ENCODE measurements around the gene SPRED2.

The SPRED2 gene

DNA sequence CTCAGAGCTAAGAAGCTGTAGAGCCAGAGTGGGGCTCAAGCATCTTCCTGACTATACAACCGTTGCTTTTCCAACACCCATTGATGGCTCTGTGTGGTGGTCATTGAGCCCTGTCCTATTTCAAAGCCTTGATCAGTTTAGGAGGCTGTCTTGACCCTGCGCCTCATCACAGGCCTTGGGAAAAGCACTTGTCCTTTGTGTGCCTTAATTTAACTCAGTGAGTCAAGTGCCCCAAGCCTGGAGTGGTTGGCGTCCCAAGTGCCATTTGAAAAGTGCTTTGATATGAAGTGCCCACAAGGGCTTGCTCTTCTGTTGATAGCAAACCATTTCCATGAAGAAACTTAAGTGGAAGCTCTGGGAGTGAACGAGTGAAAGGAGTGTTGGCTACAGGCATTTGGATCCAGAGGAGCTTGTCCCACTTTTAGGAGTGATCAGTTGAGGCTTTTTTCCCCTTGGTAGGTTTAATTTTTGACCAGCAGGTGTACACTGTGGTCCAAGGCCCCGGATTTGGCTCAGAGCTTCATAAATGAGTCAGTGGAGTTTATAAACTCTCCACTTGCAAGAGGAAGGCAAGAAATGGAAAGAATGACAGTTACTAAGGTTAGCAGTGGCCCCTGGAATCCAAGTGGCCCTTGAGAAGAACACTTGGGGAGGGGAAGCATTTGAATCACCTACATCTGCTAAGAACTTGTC is 154.5 kb downstream of the SPRED2 start:
- Mint-ChIP-seq H3K27me3 (no peaks in the 10 kb centered on the region), H3K9me3 (no peaks in the 10 kb centered on the region), H3K36me3 (ENCODE audit: low read depth) (peaks cover 9% of the 10 kb centered on the region), H3K4me1 (ENCODE audit: low read depth) (peaks cover 13% of the 10 kb centered on the region), H3K4me3 (no peak overlapping the region), H3K27ac (no peak overlapping the region)

DNA sequence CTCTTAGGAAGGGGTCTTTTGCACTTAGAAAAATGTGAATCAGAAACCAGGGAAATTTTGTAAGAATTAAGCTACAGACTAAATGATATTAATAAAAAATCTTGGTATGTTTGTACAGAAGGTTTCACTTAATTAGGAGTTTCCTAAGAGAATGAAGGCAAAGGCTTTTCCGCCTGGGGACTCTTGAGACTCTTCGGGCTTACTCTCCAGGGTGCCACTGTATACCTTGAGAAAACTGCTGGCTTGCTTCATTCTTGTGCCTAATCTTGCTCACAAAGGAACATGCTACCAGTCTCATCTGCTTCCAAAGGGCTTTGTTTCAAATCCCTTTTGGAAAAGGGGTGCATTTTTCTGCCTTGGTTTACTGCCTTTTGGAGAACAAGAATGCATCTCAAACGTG is 155.3 kb downstream of the SPRED2 start:
- Mint-ChIP-seq H3K36me3 (ENCODE audit: low read depth) (peaks cover 18% of the 10 kb centered on the region), H3K27me3 (no peaks in the 10 kb centered on the region), H3K4me1 (ENCODE audit: low read depth) (peaks cover 13% of the 10 kb centered on the region), H3K27ac (no peak overlapping the region), H3K9me3 (no peaks in the 10 kb centered on the region), H3K4me3 (no peak overlapping the region)

DNA sequence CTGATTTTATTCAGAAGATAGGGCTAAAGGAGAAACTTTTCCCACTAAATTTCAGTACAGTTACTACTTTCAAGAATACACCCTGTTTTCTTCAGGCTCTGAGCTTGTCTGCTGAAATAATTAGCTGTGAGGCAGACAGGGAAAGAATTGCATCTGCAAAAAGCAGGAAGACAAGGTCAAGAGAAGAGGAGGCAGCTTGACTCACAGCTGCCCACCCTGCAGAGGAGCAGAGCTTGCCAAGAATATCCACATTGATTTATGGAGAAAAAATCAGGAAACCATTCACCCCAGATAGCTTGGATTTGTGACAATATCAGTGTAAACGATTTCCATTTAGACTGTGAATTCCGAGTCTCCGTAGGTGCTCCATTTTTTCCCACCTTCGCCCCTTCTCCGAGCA is 155.8 kb downstream of the SPRED2 start:
- no peaks in the 10 kb centered on the region for H3K27me3 Mint-ChIP-seq
- no peaks in the 10 kb centered on the region for H3K9me3 Mint-ChIP-seq
- H3K4me1 Mint-ChIP-seq (ENCODE audit: low read depth): peaks cover 13% of the 10 kb centered on the region
- no peak overlapping the region for H3K27ac Mint-ChIP-seq
- no peak overlapping the region for H3K4me3 Mint-ChIP-seq
- peaks cover 20% of the 10 kb centered on the region for H3K36me3 Mint-ChIP-seq (ENCODE audit: low read depth)

DNA sequence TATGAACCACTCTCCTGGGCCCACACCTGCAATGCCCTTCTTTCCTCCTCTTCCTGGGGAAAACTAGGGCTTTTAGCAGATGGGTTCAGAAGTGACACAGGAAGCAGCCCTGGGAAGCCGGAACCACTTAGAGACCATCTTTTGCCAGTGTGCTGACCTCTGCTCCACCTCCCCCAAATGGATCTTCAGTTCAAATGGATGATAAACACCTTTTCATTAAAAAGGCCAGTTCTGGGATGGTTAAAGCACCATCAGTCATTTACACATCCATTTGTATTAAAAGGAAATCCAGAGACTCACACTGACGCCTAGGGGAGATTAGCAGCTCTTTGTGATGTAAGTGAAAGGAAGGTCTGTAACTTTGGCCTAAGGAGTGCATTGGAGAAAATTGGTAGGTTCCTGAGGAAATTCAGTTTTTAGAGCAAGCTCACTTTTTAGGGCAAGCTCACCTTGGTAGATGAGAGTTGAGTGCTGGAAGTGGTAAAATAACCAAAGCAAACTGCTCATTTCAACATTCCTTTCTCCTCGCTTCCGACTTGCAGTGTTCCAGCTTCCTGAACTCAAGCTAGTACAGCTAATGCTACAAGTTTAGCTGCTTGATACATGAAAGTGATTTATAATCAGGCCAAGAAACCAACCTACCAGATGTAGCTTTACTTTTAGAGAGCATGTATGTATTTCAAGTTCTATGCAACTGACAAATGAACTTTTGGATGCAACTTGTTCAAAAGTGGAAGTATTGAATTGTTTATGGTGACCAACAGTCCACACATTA is 157.1 kb downstream of the SPRED2 start:
- Mint-ChIP-seq H3K27ac (peak overlapping the region; percentile 43), H3K27me3 (no peaks in the 10 kb centered on the region)

DNA sequence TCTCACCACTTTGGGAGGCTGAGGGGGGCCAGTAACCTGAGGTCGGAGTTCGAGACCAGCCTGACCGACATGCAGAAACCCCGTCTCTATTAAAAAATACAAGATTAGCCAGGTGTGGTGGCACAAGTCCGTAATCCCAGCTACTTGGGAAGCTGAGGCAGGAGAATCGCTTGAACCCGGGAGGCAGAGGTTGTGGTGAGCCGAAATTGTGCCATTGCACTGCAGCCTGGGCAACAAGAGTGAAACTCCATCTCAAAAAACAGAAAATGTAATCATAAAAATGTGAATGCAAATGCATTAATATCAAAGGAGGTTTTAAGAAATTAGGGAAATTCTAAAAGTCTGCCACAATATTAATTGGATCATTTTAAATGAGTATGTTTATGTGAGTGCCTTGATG is 159.1 kb downstream of the SPRED2 start:
- Mint-ChIP-seq H3K27ac (no peak overlapping the region), H3K4me3 (no peak overlapping the region), H3K9me3 (no peaks in the 10 kb centered on the region), H3K36me3 (ENCODE audit: low read depth) (peaks cover 40% of the 10 kb centered on the region), H3K27me3 (no peaks in the 10 kb centered on the region), H3K4me1 (ENCODE audit: low read depth) (peaks cover 9% of the 10 kb centered on the region)

More for the DNA sequence above, 157.1 kb downstream of the SPRED2 start:
- H3K36me3 Mint-ChIP-seq (ENCODE audit: low read depth): peaks cover 25% of the 10 kb centered on the region
- H3K4me3 Mint-ChIP-seq: no peak overlapping the region
- H3K9me3 Mint-ChIP-seq: no peaks in the 10 kb centered on the region
- peaks cover 13% of the 10 kb centered on the region for H3K4me1 Mint-ChIP-seq (ENCODE audit: low read depth)

DNA sequence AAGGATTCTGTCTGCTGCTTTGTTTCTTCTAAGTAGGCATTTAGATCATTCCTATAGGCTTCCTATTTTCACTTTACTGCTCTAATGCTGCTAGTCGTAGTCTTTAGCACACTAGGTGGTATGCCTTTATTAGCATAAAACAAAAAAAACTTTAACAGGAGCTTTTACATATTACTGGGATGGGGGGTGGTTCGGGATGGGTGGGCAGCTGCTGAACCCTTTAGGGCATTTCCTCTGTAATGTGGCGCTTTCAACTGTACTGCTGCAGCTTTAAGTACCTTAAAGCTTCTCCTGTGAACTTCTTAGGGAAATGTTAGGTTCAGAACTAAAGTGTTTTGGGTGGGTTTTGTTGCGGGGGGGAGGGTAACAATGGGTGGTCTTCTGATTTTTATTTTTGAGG is 163.4 kb downstream of the SPRED2 start:
- Mint-ChIP-seq H3K4me1 (ENCODE audit: low read depth) (peaks cover 17% of the 10 kb centered on the region), H3K27ac (no peak overlapping the region), H3K4me3 (no peak overlapping the region), H3K9me3 (no peaks in the 10 kb centered on the region), H3K27me3 (no peaks in the 10 kb centered on the region), H3K36me3 (ENCODE audit: low read depth) (peaks cover 60% of the 10 kb centered on the region)

DNA sequence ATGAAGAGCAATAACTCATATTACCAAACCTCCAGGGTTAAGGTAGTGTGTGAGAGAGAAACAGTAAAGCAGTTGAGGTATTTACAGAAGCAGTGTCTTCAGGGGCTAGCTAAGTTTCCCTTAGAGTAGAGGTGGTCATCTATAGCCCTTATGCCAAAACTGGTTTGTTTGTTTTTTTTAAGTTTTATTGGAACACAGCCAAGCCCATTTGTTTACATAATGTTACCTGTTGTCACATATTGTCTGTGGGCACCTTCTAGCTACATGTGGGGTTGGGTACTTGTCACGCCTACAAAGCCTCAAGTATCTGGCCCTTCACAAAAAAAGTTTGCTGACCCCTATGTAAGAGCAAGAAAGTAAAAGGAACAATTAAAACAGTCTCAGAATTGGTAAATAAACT is 165.4 kb downstream of the SPRED2 start:
- H3K27me3 Mint-ChIP-seq: no peaks in the 10 kb centered on the region
- no peak overlapping the region for H3K4me3 Mint-ChIP-seq
- peaks cover 17% of the 10 kb centered on the region for H3K4me1 Mint-ChIP-seq (ENCODE audit: low read depth)
- H3K27ac Mint-ChIP-seq: peak overlapping the region; percentile 42
- H3K9me3 Mint-ChIP-seq: no peaks in the 10 kb centered on the region
- H3K36me3 Mint-ChIP-seq (ENCODE audit: low read depth): peaks cover 56% of the 10 kb centered on the region

DNA sequence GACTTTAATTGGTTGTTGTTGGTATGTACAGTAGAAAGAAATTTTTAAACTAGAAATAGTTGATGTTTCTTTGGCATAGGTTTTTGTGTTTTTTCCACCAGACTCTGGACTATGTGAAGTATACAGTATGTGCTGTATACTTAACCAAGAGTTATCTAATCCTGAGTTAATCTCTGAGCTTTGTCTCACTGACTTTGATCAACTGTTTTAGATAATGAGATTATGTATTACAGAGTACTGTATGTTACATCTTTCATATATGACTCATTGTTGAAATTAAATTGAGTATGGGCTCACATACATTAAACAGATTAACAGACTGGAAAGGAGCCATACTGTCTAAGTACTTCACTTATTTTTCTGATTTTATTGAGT is 166.7 kb downstream of the SPRED2 start:
- H3K27me3 Mint-ChIP-seq: no peaks in the 10 kb centered on the region
- peaks cover 64% of the 10 kb centered on the region for H3K36me3 Mint-ChIP-seq (ENCODE audit: low read depth)
- no peaks in the 10 kb centered on the region for H3K9me3 Mint-ChIP-seq
- H3K4me1 Mint-ChIP-seq (ENCODE audit: low read depth): peaks cover 22% of the 10 kb centered on the region
- H3K27ac Mint-ChIP-seq: no peak overlapping the region
- no peak overlapping the region for H3K4me3 Mint-ChIP-seq

DNA sequence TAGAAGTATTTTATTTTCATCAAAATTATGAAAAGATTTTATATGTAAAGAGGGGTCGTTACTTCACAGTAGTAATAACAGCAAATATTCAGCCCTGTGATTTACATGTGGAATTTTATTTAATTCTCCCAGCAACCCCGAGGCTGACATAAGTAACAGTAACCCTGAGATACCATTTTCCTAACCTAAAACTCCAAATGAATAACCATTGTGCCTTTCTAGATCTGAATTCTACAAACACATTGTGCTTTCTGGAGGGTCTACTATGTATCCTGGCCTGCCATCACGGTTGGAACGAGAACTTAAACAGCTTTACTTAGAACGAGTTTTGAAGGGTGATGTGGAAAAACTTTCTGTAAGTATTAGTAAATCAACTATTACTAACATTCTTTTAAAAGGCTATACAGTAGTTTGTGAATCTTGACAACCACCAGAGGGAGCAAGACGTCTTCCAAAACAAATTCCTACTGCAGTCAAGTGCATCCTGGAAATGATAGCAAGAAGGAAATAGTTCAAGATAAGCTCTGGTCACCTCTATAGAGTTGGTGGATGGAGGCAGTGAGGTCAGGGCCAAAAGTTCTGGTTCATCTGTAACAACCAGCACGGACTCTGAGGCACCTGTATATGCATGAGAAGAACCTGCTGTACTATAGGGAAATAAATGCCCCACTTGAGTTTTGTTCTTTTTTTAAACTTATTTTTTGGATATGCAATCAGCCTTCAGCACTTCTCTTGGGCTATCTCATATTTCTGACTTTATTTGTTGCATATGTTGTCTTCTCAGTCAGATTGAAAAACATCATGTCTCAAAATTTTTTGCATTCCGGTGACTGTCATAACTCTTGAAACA is 167.4 kb downstream of the SPRED2 start:
- no peak overlapping the region for H3K4me3 Mint-ChIP-seq
- H3K4me1 Mint-ChIP-seq (ENCODE audit: low read depth): peaks cover 22% of the 10 kb centered on the region
- H3K9me3 Mint-ChIP-seq: no peaks in the 10 kb centered on the region
- no peaks in the 10 kb centered on the region for H3K27me3 Mint-ChIP-seq
- no peak overlapping the region for H3K27ac Mint-ChIP-seq
- peaks cover 60% of the 10 kb centered on the region for H3K36me3 Mint-ChIP-seq (ENCODE audit: low read depth)

DNA sequence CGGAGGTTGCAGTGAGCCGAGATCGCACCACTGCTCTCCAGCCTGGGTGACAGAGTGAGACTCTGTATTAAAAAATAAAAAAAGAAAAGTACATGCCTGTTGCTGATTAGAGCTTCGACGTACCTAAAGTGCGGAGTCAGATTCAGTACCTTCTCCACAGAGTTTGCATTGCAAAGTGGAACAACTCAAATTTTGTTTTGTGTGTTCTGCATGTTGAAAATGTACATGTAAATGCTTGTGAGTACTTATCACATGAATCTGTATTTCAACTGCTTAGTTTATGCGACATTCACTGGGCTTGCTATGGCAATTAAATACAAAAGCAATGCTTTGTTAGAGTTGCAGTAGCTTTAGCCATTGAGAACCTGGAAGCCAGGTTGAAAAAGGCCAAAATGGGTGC is 168.4 kb downstream of the SPRED2 start:
- Mint-ChIP-seq H3K4me3 (no peak overlapping the region), H3K9me3 (no peaks in the 10 kb centered on the region), H3K36me3 (ENCODE audit: low read depth) (peaks cover 54% of the 10 kb centered on the region), H3K27ac (no peak overlapping the region), H3K27me3 (no peaks in the 10 kb centered on the region), H3K4me1 (ENCODE audit: low read depth) (peaks cover 22% of the 10 kb centered on the region)

DNA sequence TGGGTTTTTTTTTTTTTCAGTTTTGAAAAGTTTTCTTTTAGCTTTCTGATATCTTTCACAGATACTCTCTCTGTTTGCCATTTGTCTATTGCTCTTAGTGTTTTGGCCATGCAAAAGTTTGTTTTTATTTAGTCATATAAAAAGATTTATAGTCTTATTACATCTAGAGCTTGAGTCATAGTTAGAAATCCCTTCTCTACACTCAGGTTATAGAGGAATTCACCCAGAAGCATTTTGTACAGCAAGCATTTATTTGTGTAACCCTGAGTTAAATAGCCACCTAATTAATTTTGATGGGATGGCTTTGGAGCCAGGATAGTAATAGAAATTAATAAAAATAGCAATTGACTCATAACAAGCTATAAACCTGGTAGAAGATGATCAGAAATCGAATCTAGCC is 169.1 kb downstream of the SPRED2 start:
- Mint-ChIP-seq H3K36me3 (ENCODE audit: low read depth) (peaks cover 52% of the 10 kb centered on the region), H3K9me3 (no peaks in the 10 kb centered on the region), H3K4me1 (ENCODE audit: low read depth) (peaks cover 18% of the 10 kb centered on the region), H3K4me3 (no peak overlapping the region), H3K27ac (no peak overlapping the region), H3K27me3 (no peaks in the 10 kb centered on the region)

DNA sequence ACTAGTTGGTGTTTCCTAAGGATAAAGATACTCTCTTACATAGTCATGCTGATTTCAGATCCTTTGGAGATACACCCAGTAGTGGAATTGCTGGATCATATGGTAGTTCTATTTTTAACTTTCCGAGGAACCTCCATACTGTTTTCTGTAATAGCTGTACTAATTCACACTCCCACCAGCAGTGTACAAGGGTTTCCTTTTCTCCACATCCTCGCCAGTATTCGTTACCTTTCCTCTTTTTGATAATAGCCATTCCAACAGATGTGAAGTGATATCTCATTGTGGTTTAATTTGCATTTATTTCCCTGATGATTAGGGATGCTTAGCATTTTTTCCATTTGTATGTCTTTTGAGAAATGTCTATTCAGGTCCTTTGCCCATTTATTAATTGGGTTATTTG is 170.7 kb downstream of the SPRED2 start:
- Mint-ChIP-seq H3K4me3 (no peak overlapping the region), H3K36me3 (ENCODE audit: low read depth) (peaks cover 59% of the 10 kb centered on the region), H3K4me1 (ENCODE audit: low read depth) (peaks cover 25% of the 10 kb centered on the region), H3K27me3 (no peaks in the 10 kb centered on the region), H3K9me3 (no peaks in the 10 kb centered on the region), H3K27ac (no peak overlapping the region)

All from stimulated activated naive CD8-positive, alpha-beta T cell treated with anti-CD3 and anti-CD28 coated beads, Interleukin-15, Interleukin-2, amounts not matched to agents 100 ng/mL and 50 ng/mL, for 24 hours (primary cell).